ENCODE data around the gene SLC31A1. TPM values are rescaled to one million over a fixed set of nuclear protein-coding genes. Genes with fewer than 3 reads are reported as not detected.
"Not testable (repeated sequence)": the region's sequence is repeated elsewhere in the genome, so short reads cannot be mapped to it uniquely, and the experiment has no call there.

Gene SLC31A1
- total and polyA plus RNA-seq, 10 donors: 3.0 to 22.7 (median 18.6) TPM

GRCh38 chr9:113245894-113246293 lies 24.6 kb downstream of the SLC31A1 start:
- Histone ChIP-seq H3K27ac (no peak overlapping the region), H3K9me3 (peaks cover 0 to 7% (median 2%) of the 10 kb centered on the region in 8 donors), H3K27me3 (replicated peaks in 1 of 7) (no peaks in the 10 kb centered on the region), H3K36me3 (no peaks in the 10 kb centered on the region), H3K4me3 (no peak overlapping the region), H3K4me1 (no peaks in the 10 kb centered on the region)
- TF ChIP-seq CTCF (IDR thresholded peaks at IDR 0.05 in 8 of 11, conservative IDR thresholded peaks at IDR 0.05 in 3 of 11) (no peak), POLR2A (IDR thresholded peaks at IDR 0.05) (no peak), POLR2AphosphoS5 (IDR thresholded peaks at IDR 0.05) (no peak)
- WGBS, 5 donors: 78 to 90% (median 81%) methylated on average over 4 of the region's 4 CpGs
- no peak for DNase-seq
- intact Hi-C loops (cut with DNase I; ENCODE audit: low total_unique reads): no loop called here

- H3K27ac ChIP-seq: no peak overlapping the region
- no peaks in the 10 kb centered on the region for H3K4me1 ChIP-seq
- peaks cover 0 to 8% (median 2%) of the 10 kb centered on the region in 8 donors for H3K9me3 ChIP-seq
- no peaks in the 10 kb centered on the region for H3K27me3 ChIP-seq (replicated peaks in 1 of 7)
- H3K36me3 ChIP-seq: no peaks in the 10 kb centered on the region
- TF ChIP-seq POLR2AphosphoS5 (IDR thresholded peaks at IDR 0.05) (no peak), POLR2A (IDR thresholded peaks at IDR 0.05) (no peak), CTCF (IDR thresholded peaks at IDR 0.05 in 8 of 11, conservative IDR thresholded peaks at IDR 0.05 in 3 of 11) (no peak)
- 85 to 90% (median 87%) methylated on average over 6 of the region's 6 CpGs for WGBS, 5 donors
- intact Hi-C loops (cut with DNase I; ENCODE audit: low total_unique reads): no loop called here
- DNase-seq: no peak
- no peak overlapping the region for H3K4me3 ChIP-seq
These were observed 25.6 kb downstream of the SLC31A1 start for GRCh38 chr9:113246928-113247327.

- Histone ChIP-seq H3K9me3 (peaks cover 0 to 8% (median 2%) of the 10 kb centered on the region in 8 donors), H3K4me3 (no peak overlapping the region), H3K27ac (no peak overlapping the region), H3K36me3 (no peaks in the 10 kb centered on the region), H3K4me1 (no peaks in the 10 kb centered on the region), H3K27me3 (replicated peaks in 1 of 7) (no peaks in the 10 kb centered on the region)
- no peak for DNase-seq
- intact Hi-C loops (cut with DNase I; ENCODE audit: low total_unique reads): no loop called here
- TF ChIP-seq CTCF (IDR thresholded peaks at IDR 0.05 in 8 of 11, conservative IDR thresholded peaks at IDR 0.05 in 3 of 11): no peak
- TF ChIP-seq POLR2A (IDR thresholded peaks at IDR 0.05): no peak
- no peak for TF ChIP-seq POLR2AphosphoS5 (IDR thresholded peaks at IDR 0.05)
These were observed 26.3 kb downstream of the SLC31A1 start for GRCh38 chr9:113247640-113248039.

- H3K27ac ChIP-seq; H3K4me1 ChIP-seq; intact Hi-C loops (cut with DNase I; ENCODE audit: low total_unique reads); H3K9me3 ChIP-seq; H3K36me3 ChIP-seq; H3K27me3 ChIP-seq (replicated peaks in 1 of 7); H3K4me3 ChIP-seq; DNase-seq: not testable (repeated sequence)
- WGBS, 5 donors: 98 to 100% (median 99%) methylated on average over 2 of the region's 2 CpGs
These were observed 28.3 kb downstream of the SLC31A1 start for GRCh38 chr9:113249661-113250060.

GRCh38 chr9:113250807-113251206 lies 29.5 kb downstream of the SLC31A1 start:
- no peak overlapping the region for H3K27ac ChIP-seq
- H3K27me3 ChIP-seq (replicated peaks in 1 of 7): no peaks in the 10 kb centered on the region
- H3K4me3 ChIP-seq: no peak overlapping the region
- no peak for TF ChIP-seq CTCF (IDR thresholded peaks at IDR 0.05 in 8 of 11, conservative IDR thresholded peaks at IDR 0.05 in 3 of 11)
- no peak for TF ChIP-seq POLR2AphosphoS5 (IDR thresholded peaks at IDR 0.05)
- TF ChIP-seq POLR2A (IDR thresholded peaks at IDR 0.05): no peak
- intact Hi-C loops (cut with DNase I; ENCODE audit: low total_unique reads): no loop called here
- peaks cover 0 to 12% (median 0%) of the 10 kb centered on the region in 6 donors for H3K4me1 ChIP-seq
- 96 to 100% (median 98%) methylated on average over 2 of the region's 2 CpGs for WGBS, 5 donors
- peaks cover 0 to 5% (median 0%) of the 10 kb centered on the region in 6 donors for H3K36me3 ChIP-seq
- peaks cover 0 to 8% (median 2%) of the 10 kb centered on the region in 8 donors for H3K9me3 ChIP-seq
- no peak for DNase-seq
